ENCODE measurements around the gene ATL2. TPM values are rescaled to one million over a fixed set of nuclear protein-coding genes. Genes with fewer than 3 reads are reported as not detected.

ATL2 gene
- total RNA-seq, 1 experiment from 2014 or later, result 66.7 TPM

GRCh38 chr2:38267270-38267925, 109.7 kb downstream of the ATL2 start:
- Histone ChIP-seq H2BK120ac (ENCODE audit: low read depth, low read length, poor library complexity, severe bottlenecking) (no peak overlapping the region), H3K4me2 (ENCODE audit: insufficient read depth, insufficient read length, low read length) (no peak overlapping the region), H2BK5ac (ENCODE audit: insufficient read length, low read length) (no peak overlapping the region), H3K23me2 (ENCODE audit: insufficient read length, low read depth, low read length, poor library complexity, severe bottlenecking) (no peaks in the 10 kb centered on the region), H2BK20ac (ENCODE audit: low read depth, low read length, poor library complexity, severe bottlenecking) (no peak overlapping the region), H3K56ac (ENCODE audit: insufficient read length, low read depth, low read length) (no peak overlapping the region), H3T11ph (ENCODE audit: low read length) (no peak overlapping the region), H3K79me1 (ENCODE audit: insufficient read depth, low read depth, low read length, poor library complexity, severe bottlenecking) (no peaks in the 10 kb centered on the region), H3K4ac (ENCODE audit: low read depth, low read length) (no peak overlapping the region), H3K79me2 (ENCODE audit: insufficient read depth, low read length) (no peaks in the 10 kb centered on the region), H4K5ac (ENCODE audit: insufficient read length, low read depth, low read length) (no peak overlapping the region), H4K91ac (ENCODE audit: insufficient read length, low read depth, low read length) (no peak overlapping the region), H3K14ac (ENCODE audit: insufficient read depth, low read length) (no peak overlapping the region), H2BK15ac (ENCODE audit: low read depth, low read length) (no peak overlapping the region), H3K4me1 (ENCODE audit: insufficient read depth, low read length) (no peaks in the 10 kb centered on the region), H3K9me3 (ENCODE audit: control insufficient read depth, low read depth, low read length) (no peaks in the 10 kb centered on the region), H2AFZ (ENCODE audit: low read length) (no peak overlapping the region), H3K18ac (ENCODE audit: insufficient read length, low read depth, low read length) (no peak overlapping the region), H3K27me3 (ENCODE audit: insufficient read depth, low read length) (no peaks in the 10 kb centered on the region), H4K20me1 (ENCODE audit: control insufficient read depth, insufficient read depth, insufficient read length) (no peaks in the 10 kb centered on the region), H3K9ac (ENCODE audit: extremely low read depth, insufficient read length, low read length) (no peak overlapping the region), H2AK5ac (ENCODE audit: insufficient read length, low read length) (no peak overlapping the region), H3K23ac (ENCODE audit: insufficient read length, low read depth, low read length) (no peak overlapping the region), H2BK12ac (ENCODE audit: insufficient read length, low read depth, low read length) (no peak overlapping the region), H4K8ac (replicated peaks; ENCODE audit: insufficient read length, low read depth, low read length) (no peak overlapping the region), H3K27ac (ENCODE audit: insufficient read length, low read depth, low read length) (no peak overlapping the region)
- H3K27me3 Mint-ChIP-seq (ENCODE audit: low read depth), result peaks cover 5% of the 10 kb centered on the region
- DNase-seq, result no peak
- no peaks in the 10 kb centered on the region; a peak in 1 of 7 replicates for H3K36me3 Mint-ChIP-seq (ENCODE audit: insufficient read depth in 1 of 3, low read depth in 3 of 3)
- no peaks in the 10 kb centered on the region; a peak in 1 of 5 replicates for H3K9me3 Mint-ChIP-seq
- TF ChIP-seq, protein P1, sequence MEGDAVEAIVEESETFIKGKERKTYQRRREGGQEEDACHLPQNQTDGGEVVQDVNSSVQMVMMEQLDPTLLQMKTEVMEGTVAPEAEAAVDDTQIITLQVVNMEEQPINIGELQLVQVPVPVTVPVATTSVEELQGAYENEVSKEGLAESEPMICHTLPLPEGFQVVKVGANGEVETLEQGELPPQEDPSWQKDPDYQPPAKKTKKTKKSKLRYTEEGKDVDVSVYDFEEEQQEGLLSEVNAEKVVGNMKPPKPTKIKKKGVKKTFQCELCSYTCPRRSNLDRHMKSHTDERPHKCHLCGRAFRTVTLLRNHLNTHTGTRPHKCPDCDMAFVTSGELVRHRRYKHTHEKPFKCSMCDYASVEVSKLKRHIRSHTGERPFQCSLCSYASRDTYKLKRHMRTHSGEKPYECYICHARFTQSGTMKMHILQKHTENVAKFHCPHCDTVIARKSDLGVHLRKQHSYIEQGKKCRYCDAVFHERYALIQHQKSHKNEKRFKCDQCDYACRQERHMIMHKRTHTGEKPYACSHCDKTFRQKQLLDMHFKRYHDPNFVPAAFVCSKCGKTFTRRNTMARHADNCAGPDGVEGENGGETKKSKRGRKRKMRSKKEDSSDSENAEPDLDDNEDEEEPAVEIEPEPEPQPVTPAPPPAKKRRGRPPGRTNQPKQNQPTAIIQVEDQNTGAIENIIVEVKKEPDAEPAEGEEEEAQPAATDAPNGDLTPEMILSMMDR (conservative IDR thresholded peaks at IDR 0.05), result no peak
- peaks cover 5 to 7% of the 10 kb centered on the region in 2 experiments; a peak in 3 of 4 replicates for H3K4me1 Mint-ChIP-seq
- H3K4me3 Mint-ChIP-seq, result no peak overlapping the region
- H3K27ac Mint-ChIP-seq, result no peak overlapping the region
- WGBS (ENCODE audit: extremely low coverage, insufficient read length, low lambda C conversion rate), result no CpG with 5 or more reads among the region's 4 CpGs

Measured in H9 (cell line).